ENCODE results near the gene ALDH7A1.

ALDH7A1 gene

GRCh38 chr5:126513302-126513701 lies 81.7 kb downstream of the ALDH7A1 start:
- TF ChIP-seq EZH2phosphoT487 (conservative IDR thresholded peaks at IDR 0.05; ENCODE audit: low read length) (no peak), CTCF (IDR thresholded peaks at IDR 0.05; ENCODE audit: insufficient read depth, low read length, poor library complexity, severe bottlenecking) (no peak)
- H3K36me3 ChIP-seq (ENCODE audit: low read length): no peaks in the 10 kb centered on the region
- no peak overlapping the region for H2AFZ ChIP-seq (ENCODE audit: low read depth, low read length, severe bottlenecking)
- no peaks in the 10 kb centered on the region for H3K9me2 ChIP-seq (replicated peaks; ENCODE audit: insufficient read depth, low read length)
- no peaks in the 10 kb centered on the region for H3K27me3 ChIP-seq (ENCODE audit: low read length)
- H3F3A ChIP-seq (ENCODE audit: insufficient read depth): no peaks in the 10 kb centered on the region
- H3K79me2 ChIP-seq (ENCODE audit: insufficient read depth, low read length): no peaks in the 10 kb centered on the region
- no peaks in the 10 kb centered on the region for H4K20me1 ChIP-seq (ENCODE audit: low read depth, low read length)
- H3K4me3 ChIP-seq (ENCODE audit: insufficient read depth, low read length, poor library complexity, severe bottlenecking): no peak overlapping the region
- no peaks in the 10 kb centered on the region for H3K9me3 ChIP-seq (ENCODE audit: insufficient read depth, low read length)
- H3K4me2 ChIP-seq (ENCODE audit: low read depth, low read length, poor library complexity, severe bottlenecking): no peak overlapping the region
- no peak overlapping the region for H3K9ac ChIP-seq (ENCODE audit: low read length)
- H3K27ac ChIP-seq (ENCODE audit: low read depth, low read length): no peak overlapping the region

- H3K4me2 ChIP-seq (ENCODE audit: low read depth, low read length, poor library complexity, severe bottlenecking): no peak overlapping the region
- no peaks in the 10 kb centered on the region for H3K79me2 ChIP-seq (ENCODE audit: insufficient read depth, low read length)
- no peaks in the 10 kb centered on the region for H3K9me3 ChIP-seq (ENCODE audit: insufficient read depth, low read length)
- H4K20me1 ChIP-seq (ENCODE audit: low read depth, low read length): no peaks in the 10 kb centered on the region
- H3K27ac ChIP-seq (ENCODE audit: low read depth, low read length): no peak overlapping the region
- TF ChIP-seq EZH2phosphoT487 (conservative IDR thresholded peaks at IDR 0.05; ENCODE audit: low read length): no peak
- no peak for TF ChIP-seq CTCF (IDR thresholded peaks at IDR 0.05; ENCODE audit: insufficient read depth, low read length, poor library complexity, severe bottlenecking)
- H3K9ac ChIP-seq (ENCODE audit: low read length): no peak overlapping the region
- no peaks in the 10 kb centered on the region for H3K36me3 ChIP-seq (ENCODE audit: low read length)
- H3F3A ChIP-seq (ENCODE audit: insufficient read depth): no peaks in the 10 kb centered on the region
- H3K4me3 ChIP-seq (ENCODE audit: insufficient read depth, low read length, poor library complexity, severe bottlenecking): no peak overlapping the region
- no peak overlapping the region for H2AFZ ChIP-seq (ENCODE audit: low read depth, low read length, severe bottlenecking)
- H3K27me3 ChIP-seq (ENCODE audit: low read length): no peaks in the 10 kb centered on the region
- no peaks in the 10 kb centered on the region for H3K9me2 ChIP-seq (replicated peaks; ENCODE audit: insufficient read depth, low read length)
Measured at GRCh38 chr5:126512451-126512850, 82.6 kb downstream of the ALDH7A1 start.

GRCh38 chr5:126511961-126512360 lies 83.1 kb downstream of the ALDH7A1 start:
- H3K9me2 ChIP-seq (replicated peaks; ENCODE audit: insufficient read depth, low read length): no peaks in the 10 kb centered on the region
- no peak overlapping the region for H3K4me3 ChIP-seq (ENCODE audit: insufficient read depth, low read length, poor library complexity, severe bottlenecking)

More at GRCh38 chr5:126511961-126512360, 83.1 kb downstream of the ALDH7A1 start:
- Histone ChIP-seq H3K4me2 (ENCODE audit: low read depth, low read length, poor library complexity, severe bottlenecking) (no peak overlapping the region), H3K36me3 (ENCODE audit: low read length) (no peaks in the 10 kb centered on the region), H3K27me3 (ENCODE audit: low read length) (no peaks in the 10 kb centered on the region), H3K9me3 (ENCODE audit: insufficient read depth, low read length) (no peaks in the 10 kb centered on the region), H4K20me1 (ENCODE audit: low read depth, low read length) (no peaks in the 10 kb centered on the region), H3F3A (ENCODE audit: insufficient read depth) (no peaks in the 10 kb centered on the region), H2AFZ (ENCODE audit: low read depth, low read length, severe bottlenecking) (no peak overlapping the region), H3K27ac (ENCODE audit: low read depth, low read length) (no peak overlapping the region), H3K79me2 (ENCODE audit: insufficient read depth, low read length) (no peaks in the 10 kb centered on the region), H3K9ac (ENCODE audit: low read length) (no peak overlapping the region)
- TF ChIP-seq EZH2phosphoT487 (conservative IDR thresholded peaks at IDR 0.05; ENCODE audit: low read length): no peak
- TF ChIP-seq CTCF (IDR thresholded peaks at IDR 0.05; ENCODE audit: insufficient read depth, low read length, poor library complexity, severe bottlenecking): no peak
